ENCODE measurements around the gene DDX41.

DDX41 gene

GRCh38 chr5:177498013-177498787, 18.6 kb downstream of the DDX41 start:
- no peak for DNase-seq (ENCODE audit: low spot score)
- TF ChIP-seq CTCF (IDR thresholded peaks at IDR 0.05) = no peak
- peak overlapping the region; percentile 91 to 100 for H3K27ac ChIP-seq
- H3K4me3 ChIP-seq = peak overlapping the region; percentile 98

- no peak for TF ChIP-seq CTCF (IDR thresholded peaks at IDR 0.05)
- Histone ChIP-seq H3K27ac (peak within 1 kb of the TSS; percentile 91 to 100), H3K4me3 (peak within 1 kb of the TSS; percentile 98)
- DNase-seq (ENCODE audit: low spot score) = peak; percentile 97
Measured at GRCh38 chr5:177497292-177498012, 19.3 kb downstream of the DDX41 start, which contains the start of gene PDLIM7. Gene PDLIM7 (minus strand): TSS chr5:177497604. CDS start chr5:177496512, 1,092 bp downstream.

- no peak for TF ChIP-seq CTCF (IDR thresholded peaks at IDR 0.05)
- peak; percentile 93 for DNase-seq (ENCODE audit: low spot score)
- Histone ChIP-seq H3K4me3 (peak overlapping the region; percentile 98), H3K27ac (peak overlapping the region; percentile 91 to 100)
Measured at GRCh38 chr5:177496727-177497291, 20.0 kb downstream of the DDX41 start.

- no peak for TF ChIP-seq CTCF (IDR thresholded peaks at IDR 0.05)
- DNase-seq (ENCODE audit: low spot score) = no peak
- H3K4me3 ChIP-seq = peak overlapping the region; percentile 98
- peak overlapping the region; percentile 91 to 100 for H3K27ac ChIP-seq
Measured at GRCh38 chr5:177496070-177496726, 20.6 kb downstream of the DDX41 start.

- Histone ChIP-seq H3K4me3 (peak overlapping the region; percentile 98), H3K27ac (peak overlapping the region; percentile 91 to 100)
- peak; percentile 95 for DNase-seq (ENCODE audit: low spot score)
- no peak for TF ChIP-seq CTCF (IDR thresholded peaks at IDR 0.05)
Measured at GRCh38 chr5:177495243-177496060, 21.3 kb downstream of the DDX41 start.

Measured in coronary artery (tissue), 2 donors.